DND-41 (cell line): Measurements from ENCODE around the gene PDIK1L.

Experiments
- CTCF ChIP-seq: IDR thresholded peaks from 2 replicates; pipeline ENCODE4 v1.5.1; 2012; ENCODE audit warnings: borderline replicate concordance, low read length, moderate library complexity, mild to moderate bottlenecking; ENCODE audit not compliant: poor library complexity, severe bottlenecking; ENCODE audit errors: extremely low read depth
- EZH2 ChIP-seq: IDR thresholded peaks from 3 replicates; pipeline ENCODE4 v1.6.1; 2012; ENCODE audit warnings: borderline replicate concordance, low read depth, mild to moderate bottlenecking, moderate library complexity, low read length, inconsistent platforms; ENCODE audit not compliant: severe bottlenecking

- TF ChIP-seq CTCF (no peak), EZH2 (no peak)
Observed at GRCh38 chr1:26161415-26162219, 50.0 kb downstream of the PDIK1L start.
